Measurements from ENCODE around the gene KRTAP5-10.

DNA sequence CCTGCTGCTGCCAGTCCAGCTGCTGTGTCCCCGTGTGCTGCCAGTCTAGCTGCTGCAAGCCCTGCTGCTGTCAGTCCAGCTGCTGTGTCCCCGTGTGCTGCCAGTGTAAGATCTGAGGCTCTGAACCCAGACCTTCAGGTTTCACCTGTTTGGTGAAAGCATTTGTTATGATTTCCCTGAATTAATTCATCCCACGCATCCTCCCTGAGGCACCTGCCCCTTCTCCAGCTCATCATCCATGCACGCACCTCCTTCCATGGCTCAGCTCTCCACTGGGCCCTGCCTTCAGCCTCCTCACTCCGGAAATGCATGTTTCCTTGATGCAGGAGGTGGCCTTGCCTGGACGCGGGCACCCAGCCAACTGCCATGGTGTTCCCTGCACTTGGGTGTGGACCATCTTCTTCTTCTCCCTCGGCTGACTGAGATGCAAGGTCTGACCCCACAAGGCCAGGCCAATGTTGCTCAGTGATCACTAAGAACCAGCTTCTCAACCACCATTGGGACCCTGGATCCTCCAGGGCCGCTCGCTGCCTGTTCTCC is 788 bp downstream of the KRTAP5-10 start:
- TF ChIP-seq, protein P1, sequence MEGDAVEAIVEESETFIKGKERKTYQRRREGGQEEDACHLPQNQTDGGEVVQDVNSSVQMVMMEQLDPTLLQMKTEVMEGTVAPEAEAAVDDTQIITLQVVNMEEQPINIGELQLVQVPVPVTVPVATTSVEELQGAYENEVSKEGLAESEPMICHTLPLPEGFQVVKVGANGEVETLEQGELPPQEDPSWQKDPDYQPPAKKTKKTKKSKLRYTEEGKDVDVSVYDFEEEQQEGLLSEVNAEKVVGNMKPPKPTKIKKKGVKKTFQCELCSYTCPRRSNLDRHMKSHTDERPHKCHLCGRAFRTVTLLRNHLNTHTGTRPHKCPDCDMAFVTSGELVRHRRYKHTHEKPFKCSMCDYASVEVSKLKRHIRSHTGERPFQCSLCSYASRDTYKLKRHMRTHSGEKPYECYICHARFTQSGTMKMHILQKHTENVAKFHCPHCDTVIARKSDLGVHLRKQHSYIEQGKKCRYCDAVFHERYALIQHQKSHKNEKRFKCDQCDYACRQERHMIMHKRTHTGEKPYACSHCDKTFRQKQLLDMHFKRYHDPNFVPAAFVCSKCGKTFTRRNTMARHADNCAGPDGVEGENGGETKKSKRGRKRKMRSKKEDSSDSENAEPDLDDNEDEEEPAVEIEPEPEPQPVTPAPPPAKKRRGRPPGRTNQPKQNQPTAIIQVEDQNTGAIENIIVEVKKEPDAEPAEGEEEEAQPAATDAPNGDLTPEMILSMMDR (IDR thresholded peaks at IDR 0.05) = no peak
- TF ChIP-seq, protein P2, sequence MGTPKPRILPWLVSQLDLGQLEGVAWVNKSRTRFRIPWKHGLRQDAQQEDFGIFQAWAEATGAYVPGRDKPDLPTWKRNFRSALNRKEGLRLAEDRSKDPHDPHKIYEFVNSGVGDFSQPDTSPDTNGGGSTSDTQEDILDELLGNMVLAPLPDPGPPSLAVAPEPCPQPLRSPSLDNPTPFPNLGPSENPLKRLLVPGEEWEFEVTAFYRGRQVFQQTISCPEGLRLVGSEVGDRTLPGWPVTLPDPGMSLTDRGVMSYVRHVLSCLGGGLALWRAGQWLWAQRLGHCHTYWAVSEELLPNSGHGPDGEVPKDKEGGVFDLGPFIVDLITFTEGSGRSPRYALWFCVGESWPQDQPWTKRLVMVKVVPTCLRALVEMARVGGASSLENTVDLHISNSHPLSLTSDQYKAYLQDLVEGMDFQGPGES (IDR thresholded peaks at IDR 0.05; ENCODE audit: low read depth, low read length) = no peak
- TF ChIP-seq FOXJ3 (CRISPR knock-in tag; IDR thresholded peaks at IDR 0.05) = no peak
- TF ChIP-seq, protein P3, sequence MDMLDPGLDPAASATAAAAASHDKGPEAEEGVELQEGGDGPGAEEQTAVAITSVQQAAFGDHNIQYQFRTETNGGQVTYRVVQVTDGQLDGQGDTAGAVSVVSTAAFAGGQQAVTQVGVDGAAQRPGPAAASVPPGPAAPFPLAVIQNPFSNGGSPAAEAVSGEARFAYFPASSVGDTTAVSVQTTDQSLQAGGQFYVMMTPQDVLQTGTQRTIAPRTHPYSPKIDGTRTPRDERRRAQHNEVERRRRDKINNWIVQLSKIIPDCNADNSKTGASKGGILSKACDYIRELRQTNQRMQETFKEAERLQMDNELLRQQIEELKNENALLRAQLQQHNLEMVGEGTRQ (IDR thresholded peaks at IDR 0.05; ENCODE audit: borderline replicate concordance, low read depth, low read length) = no peak
- TF ChIP-seq, protein P4, sequence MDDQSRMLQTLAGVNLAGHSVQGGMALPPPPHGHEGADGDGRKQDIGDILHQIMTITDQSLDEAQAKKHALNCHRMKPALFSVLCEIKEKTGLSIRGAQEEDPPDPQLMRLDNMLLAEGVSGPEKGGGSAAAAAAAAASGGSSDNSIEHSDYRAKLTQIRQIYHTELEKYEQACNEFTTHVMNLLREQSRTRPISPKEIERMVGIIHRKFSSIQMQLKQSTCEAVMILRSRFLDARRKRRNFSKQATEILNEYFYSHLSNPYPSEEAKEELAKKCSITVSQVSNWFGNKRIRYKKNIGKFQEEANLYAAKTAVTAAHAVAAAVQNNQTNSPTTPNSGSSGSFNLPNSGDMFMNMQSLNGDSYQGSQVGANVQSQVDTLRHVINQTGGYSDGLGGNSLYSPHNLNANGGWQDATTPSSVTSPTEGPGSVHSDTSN (IDR thresholded peaks at IDR 0.05) = no peak
- no peak for TF ChIP-seq SIN3A (IDR thresholded peaks at IDR 0.05; ENCODE audit: borderline replicate concordance, low read depth, low read length)
- no peak for TF ChIP-seq EP300 (IDR thresholded peaks at IDR 0.05; ENCODE audit: borderline replicate concordance in 1 of 2, low read depth in 1 of 2, low read length in 1 of 2)
- no peak for TF ChIP-seq TEAD4 (IDR thresholded peaks at IDR 0.05; ENCODE audit: borderline replicate concordance, insufficient read depth)
- TF ChIP-seq MXI1 (IDR thresholded peaks at IDR 0.05; ENCODE audit: low read depth, low read length) = no peak
- TF ChIP-seq GABPA (IDR thresholded peaks at IDR 0.05; ENCODE audit: low read depth) = no peak
- no peak for TF ChIP-seq RCOR1 (IDR thresholded peaks at IDR 0.05; ENCODE audit: low read length)

Data from SK-N-SH (cell line).